Activated B cell treated with CpG ODN at 0.5 μM for 24 hours (primary cell): ENCODE measurements around the gene C1orf159. TPM values are rescaled to one million over a fixed set of nuclear protein-coding genes. Genes with fewer than 3 reads are reported as not detected.

Experiments used
- ATAC-seq: fragments of 200-7000 bp; cut with Tn5 transposase; one replicate; pipeline ENCODE4 v1.10.0; 2021; ENCODE audit warnings: low read depth, mild to moderate bottlenecking, moderate library complexity
- CTCF ChIA-PET: fragments of 350-600 bp; sonication (Branson Sonifier 250); formaldehyde crosslinking; loops from one replicate; lab custom pipeline; 2021; ENCODE audit warnings: antibody characterized with exemption; lab: Charles Lee
- POLR2A ChIA-PET: fragments of 350-600 bp; sonication (Branson Sonifier 250); formaldehyde crosslinking; loops from one replicate; lab custom pipeline; 2021; ENCODE audit warnings: antibody characterized with exemption; lab: Charles Lee
- DNase-seq: peaks from one replicate; pipeline ENCODE4 v3.0.0; 2022
- H3K27ac Mint-ChIP-seq: one replicate; pipeline ENCODE4 v1.8.0; 2020; ENCODE audit warnings: mixed read lengths
- H3K27me3 Mint-ChIP-seq: one replicate; pipeline ENCODE4 v1.8.0; 2021; ENCODE audit warnings: mixed read lengths
- H3K36me3 Mint-ChIP-seq: one replicate; pipeline ENCODE4 v1.8.0; 2021; ENCODE audit warnings: low read depth, mixed read lengths
- H3K4me1 Mint-ChIP-seq: one replicate; pipeline ENCODE4 v1.8.0; 2021; ENCODE audit warnings: mixed read lengths
- H3K4me3 Mint-ChIP-seq: one replicate; pipeline ENCODE4 v1.8.0; 2020; ENCODE audit warnings: mild to moderate bottlenecking, mixed read lengths
- H3K9me3 Mint-ChIP-seq: one replicate; pipeline ENCODE4 v1.8.0; 2020; ENCODE audit warnings: mixed read lengths
- CTCF ChIP-seq: fragments of 200-600 bp; IDR thresholded peaks from one replicate; pipeline ENCODE4 v1.8.0; 2022; ENCODE audit warnings: antibody characterized with exemption, mild to moderate bottlenecking
- intact Hi-C: fragments of 100-400 bp; cut with micrococcal nuclease; formaldehyde crosslinking; loops from one replicate; pipeline ENCODE4 v1.15.1; 2024
- total RNA-seq: library from RNA; stranded (reverse); gene quantifications from 2 replicates; pipeline ENCODE4 v1.2.3, GENCODE V29; 2022

C1orf159 gene
- total RNA-seq, 1 donor from 2014 or later, result 26.5 TPM

- TF ChIP-seq CTCF, result no peak
- H3K9me3 Mint-ChIP-seq, result no peaks in the 10 kb centered on the region
- DNase-seq, result no peak
- POLR2A ChIA-PET, result interaction anchor here (0.9 to 1.1 kb wide), 2 partner anchors 12 to 25 kb away, joined by 3 to 4 read pairs; no protein-coding TSS in a partner anchor
- intact Hi-C loops, result no loop called here
- CTCF ChIA-PET, result no interaction called here
- H3K4me1 Mint-ChIP-seq, result peaks cover 35% of the 10 kb centered on the region
- no peaks in the 10 kb centered on the region for H3K27me3 Mint-ChIP-seq
- H3K36me3 Mint-ChIP-seq, result no peaks in the 10 kb centered on the region
- H3K4me3 Mint-ChIP-seq, result no peak overlapping the region
- no peak overlapping the region for H3K27ac Mint-ChIP-seq
- no peak for ATAC-seq
These were observed 30.1 kb upstream of the C1orf159 start for GRCh38 chr1:1146026-1146425.

- Mint-ChIP-seq H3K36me3 (no peaks in the 10 kb centered on the region), H3K4me3 (no peak overlapping the region), H3K9me3 (no peaks in the 10 kb centered on the region), H3K4me1 (peaks cover 35% of the 10 kb centered on the region), H3K27ac (peak overlapping the region; percentile 65), H3K27me3 (no peaks in the 10 kb centered on the region)
- ChIA-PET CTCF (no interaction called here), POLR2A (no interaction called here)
- ATAC-seq (no peak), DNase-seq (no peak)
- TF ChIP-seq CTCF, result no peak
- intact Hi-C loops, result loop anchor here (2.0 kb wide), 1 partner anchor 25 kb away; no protein-coding TSS in a partner anchor
These were observed 29.6 kb upstream of the C1orf159 start for GRCh38 chr1:1145547-1145914.

- ChIA-PET POLR2A (interaction anchor here (0.9 to 2.0 kb wide), 5 partner anchors 8 to 62 kb away, joined by 3 to 9 read pairs (median 4); no protein-coding TSS in a partner anchor), CTCF (no interaction called here)
- intact Hi-C loops, result loop anchor here (1.0 to 5.0 kb wide), 5 partner anchors 9 to 87 kb away; partner anchors contain the start of genes B3GALT6 and SDF4
- Mint-ChIP-seq H3K9me3 (no peaks in the 10 kb centered on the region), H3K27me3 (no peaks in the 10 kb centered on the region), H3K36me3 (no peaks in the 10 kb centered on the region), H3K4me3 (no peak overlapping the region), H3K4me1 (peaks cover 35% of the 10 kb centered on the region), H3K27ac (peak overlapping the region; percentile 93)
- DNase-seq (no peak), ATAC-seq (no peak)
- TF ChIP-seq CTCF, result no peak
These were observed 29.1 kb upstream of the C1orf159 start for GRCh38 chr1:1144843-1145546.

- peaks cover 33% of the 10 kb centered on the region for H3K4me1 Mint-ChIP-seq
- peak overlapping the region; percentile 41 for H3K4me3 Mint-ChIP-seq
- no peaks in the 10 kb centered on the region for H3K36me3 Mint-ChIP-seq
- H3K27ac Mint-ChIP-seq, result peak overlapping the region; percentile 93
- peak; percentile 71 for DNase-seq
- peak; percentile 97 for ATAC-seq
- POLR2A ChIA-PET, result interaction anchor here (0.6 to 2.0 kb wide), 6 partner anchors 8 to 747 kb away, joined by 3 to 9 read pairs (median 4); partner anchors contain the start of gene GNB1
- no peaks in the 10 kb centered on the region for H3K27me3 Mint-ChIP-seq
- no peaks in the 10 kb centered on the region for H3K9me3 Mint-ChIP-seq
- no peak for TF ChIP-seq CTCF
- intact Hi-C loops, result loop anchor here (1.0 to 5.0 kb wide), 5 partner anchors 8 to 88 kb away; partner anchors contain the start of genes B3GALT6 and SDF4
- CTCF ChIA-PET, result no interaction called here
These were observed 28.4 kb upstream of the C1orf159 start for GRCh38 chr1:1144122-1144842.

GRCh38 chr1:1143636-1144035 lies 27.7 kb upstream of the C1orf159 start:
- H3K27ac Mint-ChIP-seq, result peak overlapping the region; percentile 93
- H3K27me3 Mint-ChIP-seq, result no peaks in the 10 kb centered on the region
- ChIA-PET CTCF (no interaction called here), POLR2A (interaction anchor here (1.5 to 2.0 kb wide), 3 partner anchors 14 to 63 kb away, joined by 4 to 9 read pairs (median 6); no protein-coding TSS in a partner anchor)
- H3K36me3 Mint-ChIP-seq, result no peaks in the 10 kb centered on the region
- no peak for TF ChIP-seq CTCF
- peak overlapping the region; percentile 41 for H3K4me3 Mint-ChIP-seq
- intact Hi-C loops, result loop anchor here (1.0 to 5.0 kb wide), 5 partner anchors 7 to 89 kb away; partner anchors contain the start of genes B3GALT6 and SDF4
- peaks cover 36% of the 10 kb centered on the region for H3K4me1 Mint-ChIP-seq
- no peaks in the 10 kb centered on the region for H3K9me3 Mint-ChIP-seq
- DNase-seq, result no peak
- ATAC-seq, result no peak
